HG02943 (cell line): Measurements from ENCODE around the gene BPIFB2.

Experiments used
- ATAC-seq: cut with Tn5 transposase; IDR thresholded peaks from one replicate; pipeline ENCODE4 v1.9.1; 2021; ENCODE audit warnings: mild to moderate bottlenecking, low read depth, moderate library complexity; ENCODE audit not compliant: unreplicated experiment

The BPIFB2 gene

DNA sequence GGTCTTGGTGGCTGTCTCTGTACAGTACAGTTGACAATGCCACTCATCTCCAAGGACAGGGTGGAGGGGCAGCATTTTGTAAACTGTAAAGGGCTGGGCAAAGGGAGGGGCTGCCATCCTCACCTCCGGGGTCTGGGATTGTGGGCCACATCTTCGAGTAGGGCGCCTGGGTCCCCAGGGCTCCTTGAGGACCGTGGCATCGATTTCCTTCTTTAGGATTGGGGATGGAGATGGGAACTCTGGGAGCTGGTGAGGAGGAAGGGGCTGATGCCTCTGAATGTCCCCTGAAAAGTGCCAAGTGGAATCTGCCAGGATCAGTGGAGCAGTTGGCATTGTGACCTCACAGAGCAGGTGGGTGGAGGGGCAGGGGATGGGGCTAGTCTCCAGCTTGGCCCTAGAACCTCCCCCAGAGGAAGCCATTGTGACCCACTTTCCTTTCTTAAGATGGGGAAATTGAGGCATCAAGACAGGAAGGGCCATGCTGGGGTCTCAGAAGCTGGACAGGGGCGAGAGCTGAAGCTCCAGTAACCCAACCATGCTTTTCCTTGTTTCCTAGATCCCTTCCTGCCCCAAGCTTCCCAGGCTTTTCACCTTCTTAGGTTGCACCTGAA, 3.3 kb upstream of the BPIFB2 start, which contains the start of gene SUN5:
Gene SUN5, minus strand, starts transcription at position 293 of the 611 bp plus-strand sequence. Its CDS starts 93 bp downstream, at position 200.
- ATAC-seq, result no peak

DNA sequence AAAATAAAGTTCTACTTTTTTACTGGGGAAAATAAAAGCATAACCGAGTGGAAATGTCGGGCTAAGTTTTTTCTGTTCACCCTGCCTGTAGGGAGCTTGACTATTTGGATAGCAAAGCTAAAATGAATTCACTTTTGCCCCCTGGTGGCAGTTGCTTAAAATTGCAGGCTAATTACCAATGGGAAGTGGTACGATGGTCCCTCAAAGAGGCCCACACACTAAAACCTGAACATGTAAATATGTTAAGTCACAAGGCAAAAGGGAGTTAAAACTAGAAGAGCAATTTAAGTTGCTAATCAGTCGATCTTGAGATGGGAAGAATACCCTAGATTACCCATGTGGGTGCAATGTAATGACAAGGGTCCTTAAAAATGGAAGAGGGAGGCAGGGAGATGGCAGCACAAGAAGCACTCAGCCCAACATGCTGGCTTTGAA, 2.4 kb upstream of the BPIFB2 start:
- ATAC-seq, result no peak

DNA sequence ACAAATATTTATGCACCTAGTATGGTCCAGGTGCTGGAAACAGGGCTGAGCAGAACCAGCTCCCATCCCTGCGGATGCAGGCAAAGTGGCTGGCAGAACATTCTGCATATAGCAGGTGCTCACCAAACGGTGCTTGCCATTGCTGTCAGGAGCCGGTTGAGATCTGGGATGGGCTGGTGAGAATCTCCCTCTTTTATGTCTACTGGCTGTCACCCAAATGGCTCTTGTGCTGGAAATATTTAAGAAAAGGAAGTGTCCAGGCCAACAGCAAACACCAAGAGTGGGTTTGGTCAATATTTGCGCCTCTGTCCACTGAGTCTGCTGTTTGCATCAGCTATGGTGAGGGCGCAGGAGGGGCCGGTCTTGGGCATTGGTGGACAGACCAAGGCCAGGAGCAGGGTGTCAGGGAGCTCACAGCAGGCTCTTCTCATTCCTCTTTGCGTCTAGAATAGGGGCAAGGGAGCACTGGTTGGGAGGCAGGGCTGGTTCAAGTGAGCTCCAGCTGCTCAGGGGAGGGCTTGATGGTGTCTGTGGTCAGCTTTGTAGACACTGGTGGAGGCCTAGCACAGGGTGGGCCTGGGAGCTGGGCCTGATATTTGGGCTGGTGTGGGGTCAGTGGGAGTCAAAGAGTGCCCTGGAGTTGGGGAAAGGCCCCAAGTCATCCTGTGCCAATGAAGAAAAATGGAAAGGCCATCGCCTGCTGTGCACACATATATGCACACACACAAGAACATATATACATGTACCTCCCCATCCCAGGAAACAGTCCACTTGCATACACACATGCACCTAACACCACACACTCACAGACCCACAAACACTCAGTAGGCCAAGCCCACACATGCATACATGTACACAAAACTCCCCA, 1.4 kb upstream of the BPIFB2 start:
- ATAC-seq, result no peak

DNA sequence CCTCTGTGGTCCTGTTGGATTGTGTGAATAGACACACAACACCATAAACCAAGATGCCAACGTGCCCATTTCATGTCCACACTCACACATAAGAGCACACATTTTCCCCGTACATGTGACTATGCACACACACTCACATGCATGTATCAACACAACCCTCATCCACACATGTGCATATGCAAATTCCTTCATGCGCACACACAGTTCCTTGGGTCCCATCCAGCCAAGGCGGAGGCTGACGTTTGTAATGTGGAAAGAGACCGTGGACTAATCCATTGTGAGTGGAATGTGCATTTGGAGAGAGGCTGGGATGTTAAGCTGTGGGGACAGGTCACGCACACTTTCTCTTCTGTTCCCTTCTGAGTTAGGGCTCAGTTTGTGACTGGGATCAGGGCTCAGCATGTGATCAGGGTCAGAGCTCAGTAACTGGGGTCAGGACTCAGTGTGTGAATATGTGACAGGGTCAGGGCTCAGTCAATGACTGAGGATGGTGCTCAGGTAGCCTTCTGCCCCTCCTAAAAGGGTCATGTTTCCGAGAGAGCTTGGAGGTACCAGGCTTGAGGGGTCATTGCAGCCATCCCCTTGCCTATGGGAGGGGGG, 628 bp upstream of the BPIFB2 start:
- ATAC-seq, result no peak

DNA sequence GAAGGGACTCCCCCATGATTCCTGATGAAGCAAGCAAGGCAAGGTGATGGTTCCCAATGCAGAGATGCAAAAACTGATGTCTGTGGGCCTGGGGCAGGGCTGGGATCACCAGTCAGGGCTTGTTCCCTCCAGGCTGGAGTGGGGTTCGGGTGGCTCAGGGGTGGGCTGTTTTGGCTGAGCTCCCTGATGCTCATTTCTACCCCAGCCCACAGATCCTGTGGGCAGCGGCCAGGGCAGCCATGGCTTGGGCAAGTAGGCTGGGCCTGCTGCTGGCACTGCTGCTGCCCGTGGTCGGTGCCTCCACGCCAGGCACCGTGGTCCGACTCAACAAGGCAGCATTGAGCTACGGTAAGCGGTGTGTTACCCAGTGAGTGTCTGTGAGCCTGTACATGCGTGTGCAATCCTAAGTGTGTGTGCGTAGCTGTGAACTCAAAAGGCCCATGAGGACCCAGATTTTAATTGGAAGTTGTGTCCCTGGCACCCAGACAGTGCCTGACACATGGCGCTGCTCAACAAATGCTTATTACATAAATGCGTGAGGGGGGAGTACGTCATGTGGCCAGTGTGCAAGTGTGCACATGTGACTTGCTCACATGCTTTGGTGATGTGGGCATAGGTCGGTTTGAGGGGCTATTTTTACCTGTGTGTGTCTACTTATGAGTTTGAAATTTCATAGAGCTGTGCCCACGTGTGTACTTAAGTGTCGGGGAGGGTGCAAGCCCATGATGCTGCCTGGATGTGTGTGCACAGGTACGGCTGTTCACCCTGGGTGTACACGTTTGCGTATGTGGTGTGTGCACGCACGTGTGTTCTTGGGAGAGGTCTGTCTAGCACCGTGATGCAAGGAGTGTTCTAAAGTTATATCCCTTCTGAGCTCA, 1.1 kb downstream of the BPIFB2 start:
- no peak for ATAC-seq

DNA sequence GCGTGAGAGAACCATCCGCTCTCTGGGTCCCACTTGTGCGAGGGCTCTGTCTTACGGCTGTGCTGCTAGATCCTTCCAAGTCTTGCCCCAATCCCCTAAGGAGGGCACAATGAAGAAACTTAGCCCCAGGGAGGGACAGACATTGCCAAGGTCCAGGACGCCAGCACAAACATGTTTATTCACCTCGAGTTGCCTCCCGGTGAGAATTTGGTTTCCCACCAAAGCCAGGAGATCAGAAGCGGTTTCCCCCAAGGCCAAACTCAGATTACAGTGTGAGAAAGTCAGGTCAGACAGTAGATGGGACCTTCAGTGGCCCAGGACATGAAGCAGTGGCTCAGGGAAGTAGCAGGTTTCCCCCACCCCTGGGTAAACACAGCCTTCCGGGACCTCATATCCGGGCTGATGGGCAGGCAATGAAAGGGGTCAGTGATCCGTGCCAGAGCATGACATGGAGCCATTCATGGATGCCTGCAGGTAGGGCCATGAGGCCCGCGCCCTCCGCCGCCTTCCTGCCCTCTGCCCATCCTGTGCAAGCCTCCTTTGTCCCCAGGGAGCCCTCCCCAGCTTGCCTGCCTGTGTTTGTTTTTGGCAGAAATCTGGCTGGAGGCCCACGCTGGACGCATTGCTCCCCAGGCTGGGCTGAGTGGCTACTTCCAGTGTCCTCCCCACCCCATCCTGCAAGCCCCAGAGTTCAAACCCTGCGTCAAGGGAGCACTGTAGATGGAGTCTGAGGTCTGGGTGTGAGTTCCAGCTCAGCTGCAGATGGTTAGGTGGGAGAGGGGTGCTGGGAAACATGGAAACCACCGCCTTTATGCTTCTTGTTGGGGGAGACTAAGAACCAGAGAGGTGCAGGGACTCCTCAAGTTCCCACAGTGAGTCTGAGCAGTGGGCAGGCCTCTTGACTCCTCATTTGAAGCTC, 2.0 kb downstream of the BPIFB2 start:
- no peak for ATAC-seq

DNA sequence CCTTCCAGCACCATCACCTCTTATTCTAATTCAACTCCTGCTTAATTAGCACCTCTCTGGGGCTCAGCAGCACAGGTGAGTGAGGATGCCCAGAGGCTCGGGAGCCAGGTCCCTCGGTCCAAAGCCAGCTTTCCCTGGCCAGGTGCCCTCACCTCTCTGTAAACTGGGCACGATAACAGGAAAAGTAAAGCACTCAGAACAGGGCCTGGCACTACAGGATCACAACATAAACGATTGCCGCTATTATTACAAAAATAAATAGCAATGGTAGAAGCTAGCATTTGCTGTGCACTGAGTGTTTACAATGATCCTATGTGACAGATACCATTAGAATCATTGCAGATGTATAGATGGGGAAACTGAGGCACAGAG, 2.6 kb downstream of the BPIFB2 start:
- ATAC-seq, result no peak

DNA sequence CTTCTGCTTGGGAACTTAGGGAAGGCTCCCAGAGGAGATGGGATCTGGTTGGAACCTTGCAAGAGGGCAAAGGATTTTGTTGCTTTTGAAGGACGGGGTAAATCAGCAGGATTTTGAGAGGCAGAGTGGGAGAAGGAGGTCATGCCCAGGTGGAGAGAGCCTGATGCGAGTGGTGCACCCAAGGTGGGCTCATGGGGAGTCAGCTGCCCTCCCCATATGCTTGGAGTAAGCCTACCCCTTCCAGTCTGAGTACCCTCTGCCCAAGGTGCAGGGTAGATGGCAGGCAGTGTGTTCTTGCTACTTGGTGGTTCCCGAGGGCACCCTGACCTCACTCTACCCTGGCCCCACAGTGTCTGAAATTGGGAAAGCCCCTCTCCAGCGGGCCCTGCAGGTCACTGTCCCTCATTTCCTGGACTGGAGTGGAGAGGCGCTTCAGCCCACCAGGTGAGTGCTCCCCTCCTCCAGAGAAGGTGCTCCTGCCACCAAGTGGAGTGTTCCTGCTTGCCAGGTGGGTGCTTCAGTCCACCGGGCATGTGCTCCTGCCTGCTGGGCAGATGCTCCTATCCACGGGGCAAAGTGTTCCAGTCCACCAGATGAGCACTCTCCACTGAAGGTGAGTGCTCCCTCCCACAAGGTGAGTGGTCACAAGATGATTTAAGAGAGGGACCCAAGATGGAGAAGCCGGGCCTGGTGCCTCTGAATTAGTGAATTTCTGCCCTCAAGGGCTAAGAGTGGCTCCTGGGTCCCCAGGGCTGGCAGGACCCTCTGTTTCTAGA, 3.4 kb downstream of the BPIFB2 start:
- ATAC-seq, result no peak

DNA sequence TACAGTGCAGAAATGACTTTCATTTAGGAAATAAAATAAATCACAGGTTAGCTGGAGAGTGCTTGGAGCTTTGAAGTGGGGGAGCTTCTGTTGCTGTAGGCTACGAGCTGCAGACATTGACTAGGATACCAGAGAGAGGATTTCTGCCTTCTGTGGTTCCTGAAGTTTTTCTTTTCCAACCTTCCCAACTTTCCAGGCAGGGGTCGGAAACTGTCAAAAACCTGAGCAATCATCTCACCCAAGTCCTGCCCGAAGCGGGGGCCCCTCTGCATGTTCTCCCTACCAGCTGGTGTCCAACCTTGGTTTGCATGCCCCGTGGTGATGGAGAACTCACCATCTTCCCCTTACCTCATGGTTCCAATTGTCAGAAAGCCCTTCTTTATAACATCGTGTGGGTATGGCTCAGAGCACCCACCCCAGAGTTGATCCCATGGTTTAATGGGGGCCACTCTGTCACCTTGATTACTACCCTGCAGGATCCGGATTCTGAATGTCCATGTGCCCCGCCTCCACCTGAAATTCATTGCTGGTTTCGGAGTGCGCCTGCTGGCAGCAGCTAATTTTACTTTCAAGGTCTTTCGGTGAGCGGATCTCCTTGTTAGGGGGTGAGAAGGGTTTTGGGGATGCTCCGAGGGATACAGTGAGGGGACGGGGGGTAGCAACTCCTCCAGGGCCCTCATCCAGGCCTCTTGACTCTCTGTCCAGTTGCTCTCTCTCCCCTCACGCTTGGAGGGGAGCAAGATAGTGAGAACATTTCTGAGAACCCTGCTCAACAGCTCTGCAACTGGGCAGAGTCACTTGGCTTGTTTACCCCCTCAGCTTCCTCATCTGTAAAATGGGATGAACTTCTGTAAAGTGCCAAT, 5.1 kb downstream of the BPIFB2 start:
- ATAC-seq, result no peak

DNA sequence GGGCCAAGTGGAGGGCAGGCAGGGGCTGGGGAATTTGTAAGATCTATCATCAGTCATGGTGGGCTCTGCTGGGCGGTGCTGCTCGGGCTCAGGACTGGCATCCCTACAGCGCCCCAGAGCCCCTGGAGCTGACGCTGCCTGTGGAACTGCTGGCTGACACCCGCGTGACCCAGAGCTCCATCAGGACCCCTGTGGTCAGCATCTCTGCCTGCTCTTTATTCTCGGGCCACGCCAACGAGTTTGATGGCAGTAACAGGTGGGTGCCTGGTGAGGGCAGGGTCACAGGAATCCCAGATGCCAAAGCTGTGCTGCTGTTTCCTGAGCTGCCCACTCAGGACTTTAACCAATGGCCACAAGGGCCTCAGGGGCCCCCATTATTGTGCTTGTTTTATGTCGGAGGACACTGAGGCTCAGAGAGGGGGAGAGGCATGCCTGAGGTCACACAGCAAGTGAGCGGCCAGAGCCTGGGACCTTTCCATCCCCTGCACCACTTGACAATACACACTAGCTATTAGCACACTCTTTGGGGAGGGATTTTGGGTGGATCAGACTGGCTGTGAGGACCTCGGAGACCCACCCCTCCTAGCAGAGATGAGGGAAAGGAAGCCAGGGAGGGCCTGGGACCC, 6.3 kb downstream of the BPIFB2 start:
- ATAC-seq, result no peak

DNA sequence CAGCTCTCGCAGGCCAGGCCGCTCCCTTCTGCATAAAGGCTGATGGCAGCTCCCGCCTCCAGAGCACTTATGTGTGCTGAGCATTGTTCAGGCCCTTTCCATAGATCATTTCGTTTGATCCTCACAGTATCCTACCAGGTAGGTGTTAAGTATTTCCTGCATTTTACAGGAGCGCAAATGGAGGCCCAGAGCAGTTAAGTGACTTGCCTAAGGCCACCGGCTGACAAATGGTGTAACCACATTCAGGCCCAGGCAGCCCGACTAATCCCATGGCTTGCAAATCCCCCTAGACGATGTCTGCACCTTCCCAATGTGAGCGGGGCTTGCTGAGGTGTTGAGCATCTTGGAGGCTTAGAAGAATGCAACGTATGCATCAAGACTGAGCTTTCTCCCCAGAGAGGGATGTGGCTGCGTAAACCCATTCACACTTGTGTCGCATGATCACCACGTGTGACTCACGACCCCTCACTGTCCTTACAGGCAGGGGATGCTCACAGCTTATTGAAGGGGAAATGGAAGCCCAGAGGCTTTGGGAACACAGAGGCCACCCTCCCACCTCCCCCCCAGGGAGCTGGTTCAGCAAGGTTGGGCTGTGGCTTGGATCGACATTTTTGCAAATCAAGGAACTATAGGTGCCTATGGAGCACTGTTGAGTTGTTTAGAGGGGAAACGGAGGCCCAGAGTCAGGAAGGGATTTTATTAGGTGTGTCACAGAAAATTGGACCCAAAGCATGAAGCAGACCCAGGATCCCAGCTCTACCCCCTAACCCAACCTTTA, 7.0 kb downstream of the BPIFB2 start:
- no peak for ATAC-seq

DNA sequence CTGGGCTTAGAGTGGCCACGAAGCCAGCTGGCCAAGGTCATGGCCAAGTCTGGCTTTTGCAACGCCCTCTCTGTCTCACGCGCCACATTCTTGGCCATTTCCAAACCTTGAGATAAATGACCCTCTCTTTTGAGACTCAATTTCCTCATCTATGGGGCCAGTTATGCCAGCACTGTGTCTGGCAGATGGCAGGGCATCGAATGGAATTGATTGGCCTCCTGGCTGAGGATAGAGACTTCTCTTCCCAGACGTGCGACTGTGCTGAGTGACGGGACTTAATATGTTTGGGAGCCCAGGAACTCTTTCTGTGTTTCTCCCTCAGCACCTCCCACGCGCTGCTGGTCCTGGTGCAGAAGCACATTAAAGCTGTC, 7.6 kb downstream of the BPIFB2 start:
- ATAC-seq, result no peak

DNA sequence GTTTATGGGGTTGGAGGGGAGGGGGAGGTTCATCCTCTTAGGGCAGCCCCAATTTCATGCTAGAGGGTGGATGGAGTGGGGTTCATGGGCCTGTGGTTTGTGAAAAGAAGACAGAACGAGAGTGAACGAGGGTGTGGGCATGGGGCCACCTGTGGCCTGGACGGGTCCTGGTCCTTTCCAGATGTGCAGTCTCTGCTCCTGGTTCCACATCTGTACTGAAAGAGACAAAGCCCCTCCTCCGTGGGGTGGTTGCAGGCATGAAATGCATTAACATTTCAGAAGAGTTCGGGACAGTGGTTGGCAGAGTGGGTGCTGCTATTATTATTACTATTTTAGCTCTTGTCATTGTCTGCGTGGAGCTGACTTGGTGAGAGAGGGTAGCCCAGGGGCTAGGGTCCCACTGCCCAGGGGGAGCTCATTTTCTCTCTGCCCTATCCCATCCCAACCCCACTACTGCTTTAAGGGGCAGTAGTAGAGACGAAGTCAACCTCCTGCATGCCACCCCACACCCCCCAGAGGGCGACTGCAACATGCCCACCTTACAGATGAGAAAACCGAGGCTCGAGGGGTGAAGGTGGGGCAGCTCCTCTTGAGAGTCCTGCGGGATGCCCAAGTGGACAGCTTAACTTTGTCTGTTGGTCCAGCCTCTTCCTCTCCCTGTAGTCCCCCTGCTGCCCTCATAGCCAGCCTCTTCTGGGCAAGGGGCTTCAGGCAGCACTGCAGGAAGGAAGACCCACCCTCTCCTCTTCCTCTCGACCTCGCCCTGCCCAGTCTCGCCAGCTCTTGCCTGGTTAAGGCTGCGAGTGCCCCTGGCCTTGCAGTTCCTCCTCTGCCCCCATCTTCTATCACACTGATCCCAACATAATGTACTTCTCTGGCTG, 8.4 kb downstream of the BPIFB2 start:
- no peak for ATAC-seq

DNA sequence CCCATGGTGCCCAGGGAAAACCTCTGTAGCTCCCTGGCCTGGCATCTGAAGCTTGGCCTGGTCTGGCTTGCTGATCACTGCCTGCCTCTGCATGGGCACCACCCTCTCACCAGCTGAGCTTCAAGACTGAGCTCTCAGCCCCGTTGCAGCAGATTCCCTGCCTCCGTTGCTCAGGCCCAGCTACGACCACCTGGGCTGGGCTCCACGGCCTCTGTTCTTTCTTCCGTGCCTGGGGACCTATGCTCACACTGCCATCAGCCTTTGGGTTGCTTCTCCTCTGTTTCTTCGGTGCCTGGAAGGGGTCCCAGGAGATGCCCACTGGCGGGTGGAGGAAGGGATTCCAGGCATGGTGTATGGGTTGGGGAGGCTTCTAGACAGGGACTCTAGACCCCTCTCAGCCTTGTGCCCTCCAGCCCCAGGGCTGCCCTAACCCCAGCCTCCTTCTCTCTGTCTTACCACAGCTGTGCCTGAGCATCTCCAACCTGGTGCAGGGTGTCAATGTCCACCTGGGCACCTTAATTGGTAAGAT, 9.1 kb downstream of the BPIFB2 start:
- ATAC-seq, result no peak

DNA sequence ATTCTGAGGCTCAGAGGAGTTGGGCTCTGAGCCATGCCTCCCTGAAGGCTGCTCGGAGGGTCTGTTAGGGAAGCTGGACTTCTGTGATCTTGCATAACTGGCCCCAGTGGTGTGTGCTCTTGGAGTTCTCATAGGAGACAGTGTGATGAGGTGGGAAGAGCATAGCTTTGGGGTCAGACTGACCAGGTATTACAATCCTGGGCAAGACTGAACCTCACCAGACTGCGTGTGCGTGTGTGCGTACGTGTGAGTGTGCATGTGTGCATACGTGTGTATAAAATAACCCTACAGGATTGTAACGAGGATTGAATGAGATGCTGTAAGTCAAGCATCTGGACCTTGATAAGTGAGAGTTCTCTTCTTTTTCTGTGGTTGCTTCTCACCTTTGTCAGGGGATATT, 10.0 kb downstream of the BPIFB2 start:
- no peak for ATAC-seq
